GM23338 (cell line): ENCODE results near the gene IL6ST.

Experiments
- CREB1 ChIP-seq: fragments of 250-450 bp; sonication (Bioruptor Pico); IDR thresholded peaks from 2 replicates; pipeline ENCODE4 v1.5.0; 2020; ENCODE audit warnings: low read depth, mild to moderate bottlenecking, moderate library complexity
- CTCF ChIP-seq, 2 experiments: fragments of 200-600 bp in 1 of 2; sonication (generic) in 1 of 2; conservative IDR thresholded peaks; 2 replicates each; pipeline versions ENCODE4 v1.5.1 to v1.6.1; 2016 to 2017; ENCODE audit warnings: antibody characterized with exemption in 2 of 2, low read depth in 2 of 2, mild to moderate bottlenecking in 2 of 2, moderate library complexity in 1 of 2
- EZH2 ChIP-seq: fragments of 200-600 bp; sonication (generic); IDR thresholded peaks from one replicate; pipeline ENCODE4 v1.8.0; 2017; ENCODE audit warnings: antibody characterized with exemption, mild to moderate bottlenecking, low read depth; ENCODE audit not compliant: unreplicated experiment
- EZH2phosphoT487 ChIP-seq: fragments of 200-600 bp; sonication (generic); IDR thresholded peaks from one replicate; pipeline ENCODE4 v1.8.1; 2018; ENCODE audit warnings: antibody characterized with exemption; ENCODE audit not compliant: unreplicated experiment
- JUNB ChIP-seq: IDR thresholded peaks from one replicate; pipeline ENCODE4 v1.6.1; 2016; ENCODE audit warnings: antibody characterized with exemption; ENCODE audit not compliant: unreplicated experiment
- POLR2AphosphoS5 ChIP-seq: IDR thresholded peaks from 2 replicates; pipeline ENCODE4 v1.6.1; 2016; ENCODE audit warnings: antibody characterized with exemption, low read depth
- ZNF114 ChIP-seq: fragments of 250-450 bp; sonication (Bioruptor Pico); IDR thresholded peaks from 2 replicates; pipeline ENCODE4 v1.5.0; 2020; ENCODE audit warnings: mild to moderate bottlenecking, moderate library complexity
- ZNF331 ChIP-seq: fragments of 250-450 bp; sonication (Bioruptor Pico); IDR thresholded peaks from 2 replicates; pipeline ENCODE4 v1.5.0; 2020; ENCODE audit warnings: low read depth, mild to moderate bottlenecking, moderate library complexity
- TF ChIP-seq, protein P1 (sequence below): IDR thresholded peaks from one replicate; pipeline ENCODE4 v1.6.1; 2018; ENCODE audit warnings: antibody characterized with exemption; ENCODE audit not compliant: unreplicated experiment

DNA sequence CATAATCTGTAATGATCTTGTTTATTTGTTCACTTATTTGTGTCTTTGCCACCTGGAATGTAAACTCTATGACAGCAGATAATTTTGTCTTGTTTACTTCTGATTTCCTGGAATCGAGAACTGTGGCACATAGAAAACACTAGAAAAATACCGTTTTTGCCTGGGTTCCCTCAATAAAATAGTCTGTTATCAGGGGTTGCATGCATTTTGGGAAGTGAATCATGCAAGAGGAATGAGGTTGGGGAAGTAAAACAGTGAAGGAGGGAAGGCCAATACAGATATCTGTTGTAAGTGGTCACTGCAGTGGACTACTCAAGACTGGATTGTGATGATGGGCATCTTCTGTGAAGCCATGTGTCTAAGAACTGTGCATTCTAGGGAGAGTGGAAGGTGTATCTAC, 45.2 kb upstream of the IL6ST start:
- no peak for TF ChIP-seq CREB1
- no peak for TF ChIP-seq CTCF (conservative IDR thresholded peaks at IDR 0.05; ENCODE audit: low read depth in 2 of 2)
- TF ChIP-seq POLR2AphosphoS5: no peak
- no peak for TF ChIP-seq EZH2
- TF ChIP-seq EZH2phosphoT487: no peak
- TF ChIP-seq, protein P1, sequence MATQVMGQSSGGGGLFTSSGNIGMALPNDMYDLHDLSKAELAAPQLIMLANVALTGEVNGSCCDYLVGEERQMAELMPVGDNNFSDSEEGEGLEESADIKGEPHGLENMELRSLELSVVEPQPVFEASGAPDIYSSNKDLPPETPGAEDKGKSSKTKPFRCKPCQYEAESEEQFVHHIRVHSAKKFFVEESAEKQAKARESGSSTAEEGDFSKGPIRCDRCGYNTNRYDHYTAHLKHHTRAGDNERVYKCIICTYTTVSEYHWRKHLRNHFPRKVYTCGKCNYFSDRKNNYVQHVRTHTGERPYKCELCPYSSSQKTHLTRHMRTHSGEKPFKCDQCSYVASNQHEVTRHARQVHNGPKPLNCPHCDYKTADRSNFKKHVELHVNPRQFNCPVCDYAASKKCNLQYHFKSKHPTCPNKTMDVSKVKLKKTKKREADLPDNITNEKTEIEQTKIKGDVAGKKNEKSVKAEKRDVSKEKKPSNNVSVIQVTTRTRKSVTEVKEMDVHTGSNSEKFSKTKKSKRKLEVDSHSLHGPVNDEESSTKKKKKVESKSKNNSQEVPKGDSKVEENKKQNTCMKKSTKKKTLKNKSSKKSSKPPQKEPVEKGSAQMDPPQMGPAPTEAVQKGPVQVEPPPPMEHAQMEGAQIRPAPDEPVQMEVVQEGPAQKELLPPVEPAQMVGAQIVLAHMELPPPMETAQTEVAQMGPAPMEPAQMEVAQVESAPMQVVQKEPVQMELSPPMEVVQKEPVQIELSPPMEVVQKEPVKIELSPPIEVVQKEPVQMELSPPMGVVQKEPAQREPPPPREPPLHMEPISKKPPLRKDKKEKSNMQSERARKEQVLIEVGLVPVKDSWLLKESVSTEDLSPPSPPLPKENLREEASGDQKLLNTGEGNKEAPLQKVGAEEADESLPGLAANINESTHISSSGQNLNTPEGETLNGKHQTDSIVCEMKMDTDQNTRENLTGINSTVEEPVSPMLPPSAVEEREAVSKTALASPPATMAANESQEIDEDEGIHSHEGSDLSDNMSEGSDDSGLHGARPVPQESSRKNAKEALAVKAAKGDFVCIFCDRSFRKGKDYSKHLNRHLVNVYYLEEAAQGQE: no peak
- TF ChIP-seq JUNB: no peak
- no peak for TF ChIP-seq ZNF114 (CRISPR knock-in tag)
- no peak for TF ChIP-seq ZNF331 (CRISPR knock-in tag)
